NCI-H128 (cell line): ENCODE measurements around the gene MCM8.

Source experiments
- DNase-seq: peaks from one replicate; lab custom pipeline; 2025; ENCODE audit not compliant: unreplicated experiment; lab: John Stamatoyannopoulos, UW

The MCM8 gene

DNA sequence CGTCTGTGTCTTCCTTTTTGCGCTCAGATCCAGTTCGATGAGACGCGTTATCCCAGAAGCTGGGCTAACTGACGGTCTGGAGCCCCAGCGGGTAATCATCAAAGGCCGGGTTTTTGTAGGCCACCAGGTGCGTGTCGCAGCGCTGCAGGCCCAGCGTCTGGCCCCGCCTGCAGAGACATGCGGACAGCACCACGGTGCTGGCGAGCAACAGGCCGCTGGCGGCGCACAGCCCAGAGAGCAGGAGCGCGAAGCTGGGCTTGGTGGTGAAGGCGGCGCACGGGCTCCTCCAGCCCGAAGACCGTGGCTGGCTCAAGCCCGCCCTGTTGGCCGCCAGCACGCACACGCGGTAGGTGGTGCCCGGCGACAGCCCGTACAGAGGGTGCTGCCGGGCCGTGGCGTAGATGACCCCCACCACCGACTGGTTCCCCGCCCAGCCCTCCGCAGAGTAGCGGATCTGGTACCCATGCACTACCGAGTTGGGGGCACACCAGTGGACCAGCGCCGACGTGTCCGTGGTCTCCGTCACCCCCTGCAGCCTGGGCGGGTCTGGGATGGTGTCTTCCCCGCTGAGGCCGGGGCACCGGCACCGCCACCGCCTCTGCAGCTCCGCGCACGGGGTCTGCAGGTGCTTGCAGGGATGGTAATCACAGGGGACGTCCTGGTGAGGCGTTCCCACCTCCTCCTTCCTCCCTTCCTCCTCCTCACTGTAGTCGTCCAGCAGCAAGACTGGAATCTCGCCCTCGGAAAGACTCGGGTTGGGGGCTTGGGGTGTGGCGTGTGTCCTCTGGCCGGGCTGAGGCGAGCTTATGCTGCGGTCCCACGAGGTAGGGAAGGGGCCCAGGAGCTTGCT, 90.7 kb downstream of the MCM8 start:
- no peak for DNase-seq

- no peak for DNase-seq
These were observed 91.4 kb downstream of the MCM8 start for GRCh38 chr20:6041808-6042265.

DNA sequence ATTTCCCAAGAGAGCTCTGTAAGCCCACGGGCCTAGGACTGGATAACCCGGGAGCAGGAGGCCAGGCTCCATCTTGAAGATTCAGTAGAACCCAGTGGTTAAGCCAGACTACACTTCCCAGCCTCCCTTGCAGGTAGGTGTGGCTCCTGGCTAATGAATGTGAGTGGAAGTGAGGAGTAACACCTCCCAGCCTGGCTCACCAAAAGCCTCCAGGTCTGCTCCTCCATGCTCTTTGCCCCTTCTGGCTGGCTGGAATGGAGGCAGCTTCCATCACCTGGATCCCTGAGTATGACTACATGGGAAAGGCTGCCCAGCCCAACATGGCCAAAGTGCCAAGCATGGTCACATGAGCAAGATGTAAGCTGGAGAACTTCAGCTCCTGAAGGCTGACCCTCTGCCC, 93.7 kb downstream of the MCM8 start:
- DNase-seq = no peak

DNA sequence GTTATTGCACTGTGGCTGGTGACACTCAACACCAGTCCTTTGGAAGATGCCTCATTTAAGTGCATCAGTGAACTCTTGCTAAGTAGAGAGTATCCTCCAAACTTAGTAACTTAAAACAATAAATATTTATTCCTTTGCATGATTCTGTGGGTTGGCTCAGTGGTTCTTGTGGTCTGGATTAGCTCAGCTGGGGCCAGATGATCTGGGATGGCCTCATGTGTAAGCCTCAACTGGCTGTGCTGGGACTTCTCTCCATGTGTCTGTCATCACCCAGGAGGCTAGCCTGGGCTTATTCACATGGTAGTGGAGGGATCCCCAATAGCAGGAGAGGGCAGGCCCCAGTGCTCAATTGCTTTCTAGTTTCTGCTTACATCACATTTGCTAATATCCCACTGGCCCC, 95.1 kb downstream of the MCM8 start:
- no peak for DNase-seq

GRCh38 chr20:6046432-6046831, 96.0 kb downstream of the MCM8 start:
- no peak for DNase-seq

DNA sequence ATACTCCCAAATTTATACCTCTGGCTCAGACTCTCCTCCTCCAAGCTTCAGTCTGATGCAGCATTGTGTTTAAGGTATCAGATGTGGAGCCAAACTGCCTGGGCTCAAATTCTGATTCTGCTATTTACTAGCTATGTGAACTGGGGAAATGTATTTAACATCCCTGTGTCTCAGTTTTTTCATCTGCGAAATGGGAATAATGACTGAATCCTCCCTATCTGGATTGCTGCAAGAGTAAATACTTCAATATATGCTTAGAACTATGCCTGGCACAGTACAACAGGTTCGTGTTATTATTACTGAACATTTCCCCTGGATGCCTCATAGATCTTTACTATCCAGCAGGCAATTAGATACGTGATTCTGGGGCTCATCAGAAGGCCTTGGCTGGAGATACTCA, 97.9 kb downstream of the MCM8 start:
- DNase-seq = no peak
